Measurements from ENCODE around the gene ARAP2. TPM values are rescaled to one million over a fixed set of nuclear protein-coding genes. Genes with fewer than 3 reads are reported as not detected.
A peak's percentile ranks its signal among the peaks of the same experiment; 100 is the strongest.

Gene ARAP2, protein sequence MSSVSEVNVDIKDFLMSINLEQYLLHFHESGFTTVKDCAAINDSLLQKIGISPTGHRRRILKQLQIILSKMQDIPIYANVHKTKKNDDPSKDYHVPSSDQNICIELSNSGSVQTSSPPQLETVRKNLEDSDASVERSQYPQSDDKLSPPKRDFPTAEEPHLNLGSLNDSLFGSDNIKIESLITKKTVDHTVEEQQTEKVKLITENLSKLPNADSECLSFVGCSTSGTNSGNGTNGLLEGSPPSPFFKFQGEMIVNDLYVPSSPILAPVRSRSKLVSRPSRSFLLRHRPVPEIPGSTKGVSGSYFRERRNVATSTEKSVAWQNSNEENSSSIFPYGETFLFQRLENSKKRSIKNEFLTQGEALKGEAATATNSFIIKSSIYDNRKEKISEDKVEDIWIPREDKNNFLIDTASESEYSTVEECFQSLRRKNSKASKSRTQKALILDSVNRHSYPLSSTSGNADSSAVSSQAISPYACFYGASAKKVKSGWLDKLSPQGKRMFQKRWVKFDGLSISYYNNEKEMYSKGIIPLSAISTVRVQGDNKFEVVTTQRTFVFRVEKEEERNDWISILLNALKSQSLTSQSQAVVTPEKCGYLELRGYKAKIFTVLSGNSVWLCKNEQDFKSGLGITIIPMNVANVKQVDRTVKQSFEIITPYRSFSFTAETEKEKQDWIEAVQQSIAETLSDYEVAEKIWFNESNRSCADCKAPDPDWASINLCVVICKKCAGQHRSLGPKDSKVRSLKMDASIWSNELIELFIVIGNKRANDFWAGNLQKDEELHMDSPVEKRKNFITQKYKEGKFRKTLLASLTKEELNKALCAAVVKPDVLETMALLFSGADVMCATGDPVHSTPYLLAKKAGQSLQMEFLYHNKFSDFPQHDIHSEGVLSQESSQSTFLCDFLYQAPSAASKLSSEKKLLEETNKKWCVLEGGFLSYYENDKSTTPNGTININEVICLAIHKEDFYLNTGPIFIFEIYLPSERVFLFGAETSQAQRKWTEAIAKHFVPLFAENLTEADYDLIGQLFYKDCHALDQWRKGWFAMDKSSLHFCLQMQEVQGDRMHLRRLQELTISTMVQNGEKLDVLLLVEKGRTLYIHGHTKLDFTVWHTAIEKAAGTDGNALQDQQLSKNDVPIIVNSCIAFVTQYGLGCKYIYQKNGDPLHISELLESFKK (N-terminal part only)
- total RNA-seq (2022) (30.0 and 30.2 TPM in 2 replicates), Bru-seq, nascent RNA (percentile 81 among the genes with signal in this experiment), BruChase-seq, experiment 1, labeled RNA remaining after a 6-hour chase (percentile 67 among the genes with signal in this experiment), BruChase-seq, experiment 2, labeled RNA remaining after a 2-hour chase (percentile 63 among the genes with signal in this experiment)
- long read RNA-seq, partial matches to known transcripts: 3 of 8 reads
- long read RNA-seq, other reads (novel, unspliced or antisense): 5 of 8 reads

DNA sequence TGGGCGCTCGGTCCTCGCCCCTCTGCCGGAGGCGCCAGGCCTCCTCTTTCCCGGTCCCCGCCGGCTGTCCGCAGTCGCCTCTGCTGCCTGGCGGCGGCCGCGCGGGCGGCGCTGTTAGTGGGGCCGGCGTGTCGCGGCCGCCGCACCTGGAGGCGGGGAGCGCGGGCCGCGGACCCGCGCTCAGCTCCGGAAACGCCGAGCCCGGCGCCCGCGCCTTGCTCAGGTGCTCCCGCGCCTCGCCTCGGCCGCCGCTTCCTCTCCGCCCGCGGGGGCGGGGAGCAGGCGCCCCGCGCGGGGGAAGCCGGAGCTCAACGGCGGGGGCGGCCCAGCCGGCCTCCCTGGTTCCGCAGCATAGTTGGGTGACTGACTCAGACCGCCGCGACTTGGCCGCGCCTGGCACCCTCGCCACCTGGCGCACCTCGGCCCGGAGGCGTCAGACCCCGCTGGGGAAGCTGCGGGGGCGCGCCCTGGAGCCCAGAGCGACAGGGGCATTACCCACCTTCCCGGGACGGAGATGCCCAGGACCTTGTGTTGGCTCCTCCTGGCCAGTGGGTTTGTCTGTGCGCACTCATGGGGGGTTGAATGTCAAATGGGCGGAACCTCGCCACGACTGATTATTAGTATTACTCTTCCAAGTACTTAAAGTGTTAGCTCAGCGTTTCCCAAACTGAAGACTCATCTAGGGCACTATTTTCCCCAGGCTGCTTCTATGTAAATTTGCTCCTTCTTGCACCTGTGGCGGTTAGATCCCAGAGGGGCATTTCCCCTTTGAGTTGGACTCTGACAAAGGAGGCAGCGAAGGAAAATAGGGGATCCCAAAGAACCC, at the start of gene ARAP2:
ARAP2 (minus strand) TSS at position 258 of the 826 bp plus-strand sequence. CDS start 15,028 bp downstream, outside the sequence.
- no peaks in the 10 kb centered on the region for H3K4me1 Mint-ChIP-seq (ENCODE audit: low read depth, unreplicated experiment)
- peak; percentile 82 for DNase-seq
- H3K9me3 Mint-ChIP-seq (ENCODE audit: low read depth, unreplicated experiment): no peaks in the 10 kb centered on the region
- H3K27ac Mint-ChIP-seq (ENCODE audit: unreplicated experiment): peak within 1 kb of the TSS; percentile 85
- TSS peak; percentile 90 for BruUV-seq (replicated peaks)
- H3K27me3 Mint-ChIP-seq (ENCODE audit: unreplicated experiment): no peaks in the 10 kb centered on the region
- peak within 1 kb of the TSS; percentile 76 for H3K4me3 Mint-ChIP-seq (ENCODE audit: low read depth, unreplicated experiment)
- intact Hi-C loops (cut with micrococcal nuclease; ENCODE audit: unreplicated experiment): loop anchor here (5.0 kb wide), 1 partner anchor 43 kb away; no protein-coding TSS in a partner anchor
- CTCF ChIA-PET: interaction anchor here (0.7 to 1.2 kb wide), 2 partner anchors 28 to 133 kb away, joined by 3 read pairs; no protein-coding TSS in a partner anchor
- H3K36me3 Mint-ChIP-seq (ENCODE audit: insufficient read depth, unreplicated experiment): peaks cover 29% of the 10 kb centered on the region
- TF ChIP-seq, protein P1, sequence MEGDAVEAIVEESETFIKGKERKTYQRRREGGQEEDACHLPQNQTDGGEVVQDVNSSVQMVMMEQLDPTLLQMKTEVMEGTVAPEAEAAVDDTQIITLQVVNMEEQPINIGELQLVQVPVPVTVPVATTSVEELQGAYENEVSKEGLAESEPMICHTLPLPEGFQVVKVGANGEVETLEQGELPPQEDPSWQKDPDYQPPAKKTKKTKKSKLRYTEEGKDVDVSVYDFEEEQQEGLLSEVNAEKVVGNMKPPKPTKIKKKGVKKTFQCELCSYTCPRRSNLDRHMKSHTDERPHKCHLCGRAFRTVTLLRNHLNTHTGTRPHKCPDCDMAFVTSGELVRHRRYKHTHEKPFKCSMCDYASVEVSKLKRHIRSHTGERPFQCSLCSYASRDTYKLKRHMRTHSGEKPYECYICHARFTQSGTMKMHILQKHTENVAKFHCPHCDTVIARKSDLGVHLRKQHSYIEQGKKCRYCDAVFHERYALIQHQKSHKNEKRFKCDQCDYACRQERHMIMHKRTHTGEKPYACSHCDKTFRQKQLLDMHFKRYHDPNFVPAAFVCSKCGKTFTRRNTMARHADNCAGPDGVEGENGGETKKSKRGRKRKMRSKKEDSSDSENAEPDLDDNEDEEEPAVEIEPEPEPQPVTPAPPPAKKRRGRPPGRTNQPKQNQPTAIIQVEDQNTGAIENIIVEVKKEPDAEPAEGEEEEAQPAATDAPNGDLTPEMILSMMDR (IDR thresholded peaks at IDR 0.05; ENCODE audit: unreplicated experiment): no peak

DNA sequence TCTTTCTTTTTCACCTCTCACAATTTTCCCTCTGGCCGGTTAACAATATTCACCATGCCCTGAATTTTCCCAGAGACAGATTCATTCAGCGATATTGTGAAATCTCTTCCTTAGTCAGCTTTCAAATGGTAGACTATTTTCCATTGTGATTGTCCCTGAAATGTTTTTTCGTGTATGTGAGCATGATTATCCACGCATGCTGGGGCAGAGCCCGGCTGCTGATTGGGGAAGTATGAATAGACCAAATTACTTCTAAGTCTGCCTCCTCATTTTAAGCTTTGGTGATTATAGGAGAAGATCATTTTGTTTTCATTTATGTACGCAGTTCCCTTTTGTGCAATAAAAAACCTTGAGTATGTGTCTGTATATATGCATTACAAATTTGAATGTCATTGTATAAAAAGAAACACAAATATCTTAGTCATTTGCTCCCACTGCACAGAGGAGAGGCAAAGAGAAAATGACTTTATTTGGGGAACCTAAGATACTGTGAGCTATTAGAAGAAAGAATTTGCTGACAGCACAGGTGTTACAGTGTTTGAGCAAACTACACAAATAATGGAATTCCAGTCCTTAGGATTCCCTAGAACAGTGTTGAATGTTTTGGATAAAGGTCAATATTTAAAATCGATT, 48.4 kb upstream of the ARAP2 start:
- BruUV-seq (replicated peaks): no TSS peak
- TF ChIP-seq, protein P1 (IDR thresholded peaks at IDR 0.05; ENCODE audit: unreplicated experiment): no peak
- DNase-seq: no peak
- no peaks in the 10 kb centered on the region for H3K9me3 Mint-ChIP-seq (ENCODE audit: low read depth, unreplicated experiment)
- no peak overlapping the region for H3K27ac Mint-ChIP-seq (ENCODE audit: unreplicated experiment)
- no peak overlapping the region for H3K4me3 Mint-ChIP-seq (ENCODE audit: low read depth, unreplicated experiment)
- no peaks in the 10 kb centered on the region for H3K27me3 Mint-ChIP-seq (ENCODE audit: unreplicated experiment)
- H3K4me1 Mint-ChIP-seq (ENCODE audit: low read depth, unreplicated experiment): no peaks in the 10 kb centered on the region
- H3K36me3 Mint-ChIP-seq (ENCODE audit: insufficient read depth, unreplicated experiment): no peaks in the 10 kb centered on the region
- CTCF ChIA-PET: no interaction called here
- intact Hi-C loops (cut with micrococcal nuclease; ENCODE audit: unreplicated experiment): no loop called here

DNA sequence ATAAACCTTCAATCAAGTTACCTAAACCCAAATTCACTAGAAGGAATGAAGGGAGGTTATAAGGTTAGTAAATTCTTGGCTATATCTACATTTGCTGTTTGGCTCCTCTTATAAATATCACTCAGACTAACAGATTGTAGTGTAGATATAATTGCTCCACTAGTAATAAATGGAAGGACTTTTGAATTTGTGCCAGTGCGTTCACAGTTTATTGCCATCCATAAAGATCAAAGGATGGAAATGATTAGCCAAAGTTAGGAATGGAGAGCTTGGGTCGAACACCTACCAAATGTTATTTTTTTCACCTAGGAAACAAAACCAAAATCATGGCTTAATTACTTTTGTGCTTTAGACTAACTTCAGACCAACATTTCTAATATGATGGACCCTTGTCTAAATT, 46.3 kb upstream of the ARAP2 start:
- intact Hi-C loops (cut with micrococcal nuclease; ENCODE audit: unreplicated experiment): no loop called here
- no peak overlapping the region for H3K27ac Mint-ChIP-seq (ENCODE audit: unreplicated experiment)
- TF ChIP-seq, protein P1 (IDR thresholded peaks at IDR 0.05; ENCODE audit: unreplicated experiment): no peak

More for the DNA sequence above, 46.3 kb upstream of the ARAP2 start:
- CTCF ChIA-PET: no interaction called here
- Mint-ChIP-seq H3K27me3 (ENCODE audit: unreplicated experiment) (no peaks in the 10 kb centered on the region), H3K9me3 (ENCODE audit: low read depth, unreplicated experiment) (no peaks in the 10 kb centered on the region), H3K4me1 (ENCODE audit: low read depth, unreplicated experiment) (peaks cover 9% of the 10 kb centered on the region), H3K36me3 (ENCODE audit: insufficient read depth, unreplicated experiment) (no peaks in the 10 kb centered on the region), H3K4me3 (ENCODE audit: low read depth, unreplicated experiment) (no peak overlapping the region)
- no TSS peak for BruUV-seq (replicated peaks)
- DNase-seq: no peak
